ENCODE data around the gene ELP6. TPM values are rescaled to one million over a fixed set of nuclear protein-coding genes. Genes with fewer than 3 reads are reported as not detected.

The ELP6 gene
- total and polyA plus RNA-seq, 2 donors (not counting 1 experiment from before 2014, with no cell fraction given), result 29.4 to 32.0 TPM

DNA sequence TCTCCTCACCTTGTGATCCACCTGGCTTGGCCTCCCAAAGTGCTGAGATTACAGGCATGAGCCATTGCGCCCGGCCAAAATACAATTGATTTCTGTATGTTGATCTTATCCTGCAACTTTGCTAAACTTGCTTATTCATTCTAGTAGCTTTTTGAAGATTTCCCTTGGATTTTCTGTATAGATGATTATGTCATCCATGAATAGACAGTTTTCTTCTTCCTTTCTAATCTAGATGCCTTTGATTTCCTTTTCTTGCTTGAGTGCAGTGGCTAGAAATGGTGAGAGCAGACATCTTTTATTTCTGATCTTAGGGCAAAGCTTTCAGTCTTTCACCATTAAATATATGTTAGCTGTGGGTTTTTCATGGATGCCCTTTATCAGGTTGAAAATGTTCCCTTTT is 4.4 kb upstream of the ELP6 start:
- H3K27ac Mint-ChIP-seq, result no peak overlapping the region
- intact Hi-C loops (cut with micrococcal nuclease), result no loop called here
- H3K4me3 Mint-ChIP-seq, result no peak overlapping the region
- TF ChIP-seq, protein P1, sequence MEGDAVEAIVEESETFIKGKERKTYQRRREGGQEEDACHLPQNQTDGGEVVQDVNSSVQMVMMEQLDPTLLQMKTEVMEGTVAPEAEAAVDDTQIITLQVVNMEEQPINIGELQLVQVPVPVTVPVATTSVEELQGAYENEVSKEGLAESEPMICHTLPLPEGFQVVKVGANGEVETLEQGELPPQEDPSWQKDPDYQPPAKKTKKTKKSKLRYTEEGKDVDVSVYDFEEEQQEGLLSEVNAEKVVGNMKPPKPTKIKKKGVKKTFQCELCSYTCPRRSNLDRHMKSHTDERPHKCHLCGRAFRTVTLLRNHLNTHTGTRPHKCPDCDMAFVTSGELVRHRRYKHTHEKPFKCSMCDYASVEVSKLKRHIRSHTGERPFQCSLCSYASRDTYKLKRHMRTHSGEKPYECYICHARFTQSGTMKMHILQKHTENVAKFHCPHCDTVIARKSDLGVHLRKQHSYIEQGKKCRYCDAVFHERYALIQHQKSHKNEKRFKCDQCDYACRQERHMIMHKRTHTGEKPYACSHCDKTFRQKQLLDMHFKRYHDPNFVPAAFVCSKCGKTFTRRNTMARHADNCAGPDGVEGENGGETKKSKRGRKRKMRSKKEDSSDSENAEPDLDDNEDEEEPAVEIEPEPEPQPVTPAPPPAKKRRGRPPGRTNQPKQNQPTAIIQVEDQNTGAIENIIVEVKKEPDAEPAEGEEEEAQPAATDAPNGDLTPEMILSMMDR (IDR thresholded peaks at IDR 0.05), result no peak
- TF ChIP-seq EZH2 (IDR thresholded peaks at IDR 0.05; ENCODE audit: borderline replicate concordance, insufficient read depth, low read depth, low read length, poor library complexity, severe bottlenecking), result no peak
- H3K27me3 Mint-ChIP-seq, result no peaks in the 10 kb centered on the region
- Histone ChIP-seq H3K79me2 (ENCODE audit: control insufficient read depth, insufficient read depth, low read length) (peaks cover 3% of the 10 kb centered on the region), H3K27me3 (replicated peaks in 1 of 4; ENCODE audit: control extremely low read depth in 1 of 4, control insufficient read depth in 3 of 4, insufficient read depth in 4 of 4, low read length in 3 of 4) (no peaks in the 10 kb centered on the region), H3K4me3 (ENCODE audit: control extremely low read depth in 1 of 5, extremely low read depth in 1 of 5, insufficient read depth in 1 of 5, low read depth in 2 of 5, low read length in 4 of 5) (no peak overlapping the region), H4K20me1 (ENCODE audit: control insufficient read depth, insufficient read depth, low read length, poor library complexity, severe bottlenecking) (no peaks in the 10 kb centered on the region), H3K27ac (ENCODE audit: low read length in 2 of 2) (no peak overlapping the region), H3K9me3 (ENCODE audit: control extremely low read depth in 1 of 3, control insufficient read depth in 2 of 3, insufficient read depth in 1 of 3, low read length in 2 of 3) (no peaks in the 10 kb centered on the region), H3K36me3 (replicated peaks in 1 of 2; ENCODE audit: control extremely low read depth in 1 of 2, control insufficient read depth in 1 of 2, extremely low read depth in 1 of 2, insufficient read depth in 2 of 2, low read length in 1 of 2) (no peaks in the 10 kb centered on the region), H3K4me2 (replicated peaks; ENCODE audit: low read depth, low read length, poor library complexity, severe bottlenecking) (no peak overlapping the region), H2AFZ (ENCODE audit: insufficient read depth, low read depth, low read length, poor library complexity, severe bottlenecking) (no peak overlapping the region), H3K4me1 (ENCODE audit: control insufficient read depth in 2 of 2, insufficient read depth in 2 of 2, low read length in 2 of 2) (peaks cover 3 to 4% of the 10 kb centered on the region in 2 donors), H3K9ac (ENCODE audit: low read length) (no peak overlapping the region)
- ChIA-PET POLR2A (interaction anchor here (0.6 kb wide), 1 partner anchor 1336 kb away, joined by 3 read pairs; no protein-coding TSS in a partner anchor), CTCF (interaction anchor here (0.7 to 1.6 kb wide), 2 partner anchors 97 to 883 kb away, joined by 3 to 4 read pairs; no protein-coding TSS in a partner anchor)
- ATAC-seq (ENCODE audit: low read depth), result no peak
- DNase-seq, result no peak
- peaks cover 6% of the 10 kb centered on the region for H3K4me1 Mint-ChIP-seq
- no CpG with 5 or more reads among the region's 2 CpGs for WGBS (ENCODE audit: insufficient coverage)
- no peaks in the 10 kb centered on the region for H3K9me3 Mint-ChIP-seq (ENCODE audit: insufficient read depth)

DNA sequence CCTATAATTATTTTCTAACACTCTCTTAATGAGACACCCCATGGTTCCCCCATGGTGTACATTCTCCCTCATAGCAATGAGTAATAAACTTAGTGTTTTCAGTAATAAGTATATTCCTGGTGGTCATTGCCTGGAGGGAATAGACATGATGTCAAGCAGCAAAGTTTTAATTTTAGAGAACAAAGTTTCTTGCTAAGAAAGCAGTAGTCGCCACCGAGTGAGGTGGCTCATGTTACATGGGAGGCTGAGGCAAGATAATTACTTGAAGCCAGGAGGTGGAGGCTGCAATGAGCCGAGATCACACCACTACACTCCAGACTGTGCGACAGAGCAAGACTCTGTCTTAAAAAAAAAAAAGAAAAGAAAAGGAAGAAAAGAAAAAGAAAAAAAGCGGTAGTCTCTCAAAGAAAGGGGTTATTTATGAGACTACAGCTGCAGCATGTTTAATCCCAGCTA is 2.4 kb upstream of the ELP6 start:
- TF ChIP-seq, protein P1 (IDR thresholded peaks at IDR 0.05), result no peak
- TF ChIP-seq EZH2 (IDR thresholded peaks at IDR 0.05; ENCODE audit: borderline replicate concordance, insufficient read depth, low read depth, low read length, poor library complexity, severe bottlenecking), result no peak
- H3K9me3 Mint-ChIP-seq (ENCODE audit: insufficient read depth), result no peaks in the 10 kb centered on the region
- intact Hi-C loops (cut with micrococcal nuclease), result no loop called here
- no peak overlapping the region for H3K4me3 Mint-ChIP-seq
- Histone ChIP-seq H3K79me2 (ENCODE audit: control insufficient read depth, insufficient read depth, low read length) (peaks cover 22% of the 10 kb centered on the region), H3K4me1 (ENCODE audit: control insufficient read depth in 2 of 2, insufficient read depth in 2 of 2, low read length in 2 of 2) (peaks cover 0 to 9% of the 10 kb centered on the region in 2 donors), H3K9ac (ENCODE audit: low read length) (no peak overlapping the region), H3K9me3 (ENCODE audit: control extremely low read depth in 1 of 3, control insufficient read depth in 2 of 3, insufficient read depth in 1 of 3, low read length in 2 of 3) (peaks cover 0 to 2% (median 0%) of the 10 kb centered on the region in 3 donors), H4K20me1 (ENCODE audit: control insufficient read depth, insufficient read depth, low read length, poor library complexity, severe bottlenecking) (no peaks in the 10 kb centered on the region), H3K4me2 (replicated peaks; ENCODE audit: low read depth, low read length, poor library complexity, severe bottlenecking) (no peak overlapping the region), H2AFZ (ENCODE audit: insufficient read depth, low read depth, low read length, poor library complexity, severe bottlenecking) (peak overlapping the region; percentile 28), H3K4me3 (ENCODE audit: control extremely low read depth in 1 of 5, extremely low read depth in 1 of 5, insufficient read depth in 1 of 5, low read depth in 2 of 5, low read length in 4 of 5) (no peak overlapping the region), H3K36me3 (replicated peaks in 1 of 2; ENCODE audit: control extremely low read depth in 1 of 2, control insufficient read depth in 1 of 2, extremely low read depth in 1 of 2, insufficient read depth in 2 of 2, low read length in 1 of 2) (no peaks in the 10 kb centered on the region), H3K27me3 (replicated peaks in 1 of 4; ENCODE audit: control extremely low read depth in 1 of 4, control insufficient read depth in 3 of 4, insufficient read depth in 4 of 4, low read length in 3 of 4) (no peaks in the 10 kb centered on the region), H3K27ac (ENCODE audit: low read length in 2 of 2) (no peak overlapping the region)
- CTCF ChIA-PET, result interaction anchor here (0.6 to 1.5 kb wide), 3 partner anchors 10 to 207 kb away, joined by 3 read pairs; no protein-coding TSS in a partner anchor
- no peak for DNase-seq
- WGBS (ENCODE audit: insufficient coverage), result 93% methylated on average over 3 of the region's 5 CpGs
- POLR2A ChIA-PET, result no interaction called here
- ATAC-seq (ENCODE audit: low read depth), result no peak
- peaks cover 16% of the 10 kb centered on the region for H3K4me1 Mint-ChIP-seq
- no peaks in the 10 kb centered on the region for H3K27me3 Mint-ChIP-seq
- H3K27ac Mint-ChIP-seq, result no peak overlapping the region

Measured in B cell (primary cell).